NCI-H2196 treated with DMSO at 0.1 percent for 48 hours (cell line): ENCODE data around the gene ADSS2.
"Not testable (repeated sequence)": the region's sequence is repeated elsewhere in the genome, so short reads cannot be mapped to it uniquely, and the experiment has no call there.

Experiments used
- DNase-seq: peaks from one replicate; lab custom pipeline; 2025; ENCODE audit not compliant: unreplicated experiment; lab: John Stamatoyannopoulos, UW

ADSS2 gene

DNA sequence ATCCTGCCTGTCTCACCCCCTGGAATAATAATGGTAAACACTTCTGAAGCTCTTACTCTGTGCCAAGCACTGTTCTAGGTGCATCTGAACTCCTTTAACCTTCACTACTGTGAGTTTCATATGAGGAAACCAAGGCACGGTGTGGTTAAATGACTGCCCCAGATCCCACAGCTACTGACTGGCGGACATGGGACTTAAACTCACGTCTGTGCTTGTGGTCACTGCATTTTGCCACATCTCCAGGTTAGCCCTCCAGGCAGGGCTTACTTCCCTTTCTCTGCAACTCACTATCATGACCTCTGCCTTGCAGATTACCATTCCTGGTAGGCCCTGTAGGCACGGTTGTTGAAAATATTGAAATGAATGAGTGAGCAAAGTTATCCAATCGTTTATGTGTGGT is 83.4 kb downstream of the ADSS2 start:
- DNase-seq = no peak

DNA sequence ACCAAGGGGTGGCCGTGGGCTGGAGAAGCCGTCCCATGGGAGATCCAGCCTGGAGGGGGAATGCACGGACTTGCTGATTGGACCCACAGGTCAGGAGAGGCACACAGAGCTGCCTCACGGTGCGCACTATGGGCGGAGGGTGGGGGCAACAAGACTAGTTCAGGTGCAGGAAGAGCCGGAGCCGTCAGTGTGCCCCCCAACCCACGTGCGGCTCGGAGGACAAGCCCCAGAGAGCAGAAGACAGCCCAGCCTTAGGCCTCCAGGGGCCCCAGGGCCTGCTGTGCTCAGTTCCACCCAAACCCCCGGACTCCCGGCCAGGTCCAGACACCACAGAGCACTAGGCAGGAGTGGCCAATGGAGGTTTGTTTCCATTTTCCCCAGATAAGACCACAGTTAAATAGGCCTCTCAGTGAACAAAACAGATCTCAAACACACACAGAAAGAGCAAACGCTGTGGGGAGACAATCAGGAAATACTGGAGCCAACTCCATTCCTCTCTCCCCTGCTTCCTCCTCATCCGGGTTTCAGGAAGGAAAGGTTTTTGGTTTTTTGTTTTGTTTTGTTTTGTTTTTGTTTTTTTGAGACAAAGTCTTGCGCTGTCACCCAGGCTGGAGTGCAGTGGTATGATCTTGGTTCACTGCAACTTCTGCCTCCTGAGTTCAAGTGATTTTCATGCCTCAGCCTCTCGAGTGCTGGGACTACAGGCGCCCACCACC is 84.2 kb downstream of the ADSS2 start:
- DNase-seq = no peak

DNA sequence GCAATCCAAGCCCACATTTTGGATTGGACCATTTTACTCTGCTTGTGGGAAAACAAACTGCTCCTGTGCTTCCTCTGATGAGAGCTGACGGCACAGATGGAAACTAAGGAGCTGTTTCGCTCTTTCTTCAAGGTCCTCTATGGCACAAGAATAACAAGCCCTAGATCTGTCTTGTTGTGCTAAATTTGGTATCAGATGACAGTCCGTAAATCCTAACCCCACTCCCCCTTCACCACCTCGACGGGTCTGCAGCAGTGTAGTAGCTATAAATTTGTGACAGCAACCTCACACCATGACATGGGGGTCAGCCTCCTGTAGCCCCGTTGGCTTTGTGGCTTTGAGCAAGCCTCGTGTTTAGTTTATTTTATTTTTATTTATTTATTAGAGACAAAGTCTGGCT is 85.9 kb downstream of the ADSS2 start:
- DNase-seq = no peak

- DNase-seq = not testable (repeated sequence)
Observed at GRCh38 chr1:244365262-244365661, 86.4 kb downstream of the ADSS2 start.

- no peak for DNase-seq
Observed at GRCh38 chr1:244362476-244362875, 89.2 kb downstream of the ADSS2 start.

DNA sequence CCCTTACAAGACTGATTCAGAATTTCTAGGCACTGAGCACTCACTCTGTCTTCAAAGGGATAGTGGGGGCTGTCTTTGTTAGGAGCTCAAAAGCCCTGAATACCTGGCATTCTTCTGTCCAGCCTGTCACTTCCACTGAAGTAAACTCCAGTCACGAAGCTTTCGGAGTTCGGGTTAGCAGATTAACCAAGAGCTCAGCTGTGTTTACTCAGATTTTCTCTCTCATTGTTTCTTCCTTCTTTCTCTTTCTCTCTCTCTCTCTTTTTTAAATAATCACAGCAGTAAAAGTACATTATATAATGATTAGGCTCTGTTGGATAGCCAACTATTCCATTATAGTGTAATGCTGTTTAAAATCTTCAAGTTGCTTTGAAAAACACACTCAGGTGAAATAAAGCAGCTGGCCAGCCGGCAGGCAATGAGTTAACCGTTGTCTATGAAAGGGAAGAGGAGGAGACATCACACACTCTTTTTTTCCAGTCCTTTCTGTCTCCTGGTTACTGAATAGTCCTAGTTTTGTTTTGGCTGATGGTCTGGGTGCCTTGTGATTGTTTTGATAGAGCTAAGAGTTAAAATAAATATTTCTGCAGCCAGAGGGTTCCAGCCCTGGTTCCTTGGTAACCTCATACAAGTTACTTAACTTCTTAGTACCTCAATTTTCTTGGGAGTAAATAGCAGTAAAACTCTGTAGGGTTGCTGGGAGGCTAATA is 89.8 kb downstream of the ADSS2 start:
- DNase-seq = no peak
